ENCODE data around the gene MRPS33. TPM values are rescaled to one million over a fixed set of nuclear protein-coding genes. Genes with fewer than 3 reads are reported as not detected.

The MRPS33 gene
- total and polyA plus RNA-seq, 4 donors: 15.0 to 82.3 (median 36.7) TPM

DNA sequence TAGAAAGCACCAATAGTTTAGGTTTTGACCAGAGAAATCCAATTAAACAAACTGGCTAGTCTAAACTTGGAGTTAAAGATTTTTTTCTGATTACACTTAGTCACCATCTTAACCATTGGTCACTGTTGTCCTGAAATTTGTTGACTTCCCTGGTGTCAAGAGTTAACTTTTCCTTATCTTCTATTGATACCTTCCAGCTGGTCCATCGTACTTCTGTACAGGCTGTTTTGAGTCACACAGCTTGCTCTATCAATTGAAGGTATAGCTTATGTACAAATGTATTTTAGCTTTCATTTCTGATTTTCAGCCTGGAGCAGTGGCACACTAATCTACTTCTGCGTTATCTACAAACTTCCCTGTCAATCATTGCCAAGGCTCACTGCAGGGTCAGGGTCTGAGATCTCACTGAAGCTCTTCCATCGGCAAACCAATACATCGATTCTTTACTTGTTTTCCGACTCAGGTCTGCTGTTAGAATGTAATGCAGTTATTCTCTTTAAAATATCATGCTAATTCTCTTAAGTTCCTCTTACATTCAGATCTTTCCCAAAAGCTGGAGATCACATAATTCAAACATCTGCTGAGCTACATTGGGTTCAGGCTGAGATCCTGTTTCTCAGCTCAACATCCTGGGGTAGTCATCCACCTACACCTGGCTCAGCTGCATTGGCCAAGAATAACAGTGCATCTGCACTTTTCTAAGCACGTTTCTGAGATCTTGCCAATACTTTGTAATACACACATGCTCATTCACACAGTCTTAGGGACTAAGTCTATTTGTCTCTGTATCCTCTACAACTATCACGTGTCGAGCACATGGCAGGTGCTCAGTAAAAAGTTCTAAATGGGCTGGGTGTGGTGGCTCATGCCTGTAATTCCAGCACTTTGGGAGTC lies 11.3 kb downstream of the MRPS33 start (continued):
- no peak for TF ChIP-seq FOXA2 (IDR thresholded peaks at IDR 0.05)
- no peak for TF ChIP-seq FOXA1 (IDR thresholded peaks at IDR 0.05)
- no peak for TF ChIP-seq JUND (IDR thresholded peaks at IDR 0.05)
- TF ChIP-seq HNF4G (IDR thresholded peaks at IDR 0.05): no peak
- TF ChIP-seq, protein P1, sequence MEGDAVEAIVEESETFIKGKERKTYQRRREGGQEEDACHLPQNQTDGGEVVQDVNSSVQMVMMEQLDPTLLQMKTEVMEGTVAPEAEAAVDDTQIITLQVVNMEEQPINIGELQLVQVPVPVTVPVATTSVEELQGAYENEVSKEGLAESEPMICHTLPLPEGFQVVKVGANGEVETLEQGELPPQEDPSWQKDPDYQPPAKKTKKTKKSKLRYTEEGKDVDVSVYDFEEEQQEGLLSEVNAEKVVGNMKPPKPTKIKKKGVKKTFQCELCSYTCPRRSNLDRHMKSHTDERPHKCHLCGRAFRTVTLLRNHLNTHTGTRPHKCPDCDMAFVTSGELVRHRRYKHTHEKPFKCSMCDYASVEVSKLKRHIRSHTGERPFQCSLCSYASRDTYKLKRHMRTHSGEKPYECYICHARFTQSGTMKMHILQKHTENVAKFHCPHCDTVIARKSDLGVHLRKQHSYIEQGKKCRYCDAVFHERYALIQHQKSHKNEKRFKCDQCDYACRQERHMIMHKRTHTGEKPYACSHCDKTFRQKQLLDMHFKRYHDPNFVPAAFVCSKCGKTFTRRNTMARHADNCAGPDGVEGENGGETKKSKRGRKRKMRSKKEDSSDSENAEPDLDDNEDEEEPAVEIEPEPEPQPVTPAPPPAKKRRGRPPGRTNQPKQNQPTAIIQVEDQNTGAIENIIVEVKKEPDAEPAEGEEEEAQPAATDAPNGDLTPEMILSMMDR (IDR thresholded peaks at IDR 0.05; ENCODE audit: low read depth, low read length, missing input control): no peak

DNA sequence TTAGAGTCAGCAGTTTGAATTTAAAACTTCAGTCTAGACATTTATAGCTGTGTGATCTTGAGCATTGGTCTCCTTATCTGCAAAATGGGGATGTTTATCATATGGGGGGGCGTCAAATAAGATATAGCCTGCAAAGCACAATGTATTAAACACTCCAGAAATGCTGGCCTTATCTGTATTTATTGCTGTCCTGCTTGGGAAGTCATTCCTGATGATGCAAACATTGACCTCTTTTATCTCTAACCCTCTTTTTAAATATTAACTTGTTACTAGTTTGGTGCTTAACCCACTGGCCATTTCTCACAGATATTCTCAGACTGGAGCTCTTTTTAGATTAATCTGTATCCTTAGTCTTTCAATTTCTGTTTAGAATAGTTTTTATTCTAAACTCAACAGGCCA lies 13.2 kb downstream of the MRPS33 start:
- Histone ChIP-seq H3K27ac (ENCODE audit: low read depth in 1 of 2, low read length in 2 of 2) (peak overlapping the region; percentile 43 to 48), H3K36me3 (ENCODE audit: control insufficient read depth in 4 of 4, insufficient read depth in 3 of 4, low read depth in 1 of 4, low read length in 3 of 4) (peaks cover 0 to 12% (median 1%) of the 10 kb centered on the region in 4 donors), H3K4me1 (ENCODE audit: control insufficient read depth in 4 of 4, insufficient read depth in 4 of 4, low read length in 3 of 4) (peaks cover 2 to 30% (median 25%) of the 10 kb centered on the region in 4 donors), H3K9ac (ENCODE audit: low read depth in 1 of 2, low read length in 2 of 2) (no peak overlapping the region), H3K4me3 (ENCODE audit: low read depth in 1 of 3, low read length in 3 of 3) (no peak overlapping the region), H3K27me3 (ENCODE audit: control insufficient read depth in 4 of 4, insufficient read depth in 4 of 4, low read length in 3 of 4) (no peaks in the 10 kb centered on the region), H3K9me3 (ENCODE audit: control insufficient read depth in 4 of 4, low read length in 3 of 4) (no peaks in the 10 kb centered on the region)
- no peak for DNase-seq (ENCODE audit: low spot score)
- peak; percentile 91 for TF ChIP-seq ATF3 (IDR thresholded peaks at IDR 0.05)
- no peak for TF ChIP-seq FOXA2 (IDR thresholded peaks at IDR 0.05)
- peak; percentile 24 to 47 for TF ChIP-seq HNF4A (conservative IDR thresholded peaks at IDR 0.05)
- TF ChIP-seq EGR1 (IDR thresholded peaks at IDR 0.05; ENCODE audit: low read depth in 2 of 2): no peak
- peak; percentile 50 for TF ChIP-seq NR2F2 (IDR thresholded peaks at IDR 0.05)
- TF ChIP-seq JUND (IDR thresholded peaks at IDR 0.05): peak in 1 of 2 donors; percentile 40
- TF ChIP-seq ZBTB33 (IDR thresholded peaks at IDR 0.05): peak; percentile 47
- peak in 1 of 2 donors; percentile 53 for TF ChIP-seq RXRA (IDR thresholded peaks at IDR 0.05)
- TF ChIP-seq, protein P1 (IDR thresholded peaks at IDR 0.05; ENCODE audit: low read depth, low read length, missing input control): no peak
- no peak for TF ChIP-seq TAF1 (conservative IDR thresholded peaks at IDR 0.05)
- peak; percentile 23 to 32 for TF ChIP-seq RAD21 (IDR thresholded peaks at IDR 0.05)
- no peak for TF ChIP-seq HNF4G (IDR thresholded peaks at IDR 0.05)
- TF ChIP-seq, protein P2, sequence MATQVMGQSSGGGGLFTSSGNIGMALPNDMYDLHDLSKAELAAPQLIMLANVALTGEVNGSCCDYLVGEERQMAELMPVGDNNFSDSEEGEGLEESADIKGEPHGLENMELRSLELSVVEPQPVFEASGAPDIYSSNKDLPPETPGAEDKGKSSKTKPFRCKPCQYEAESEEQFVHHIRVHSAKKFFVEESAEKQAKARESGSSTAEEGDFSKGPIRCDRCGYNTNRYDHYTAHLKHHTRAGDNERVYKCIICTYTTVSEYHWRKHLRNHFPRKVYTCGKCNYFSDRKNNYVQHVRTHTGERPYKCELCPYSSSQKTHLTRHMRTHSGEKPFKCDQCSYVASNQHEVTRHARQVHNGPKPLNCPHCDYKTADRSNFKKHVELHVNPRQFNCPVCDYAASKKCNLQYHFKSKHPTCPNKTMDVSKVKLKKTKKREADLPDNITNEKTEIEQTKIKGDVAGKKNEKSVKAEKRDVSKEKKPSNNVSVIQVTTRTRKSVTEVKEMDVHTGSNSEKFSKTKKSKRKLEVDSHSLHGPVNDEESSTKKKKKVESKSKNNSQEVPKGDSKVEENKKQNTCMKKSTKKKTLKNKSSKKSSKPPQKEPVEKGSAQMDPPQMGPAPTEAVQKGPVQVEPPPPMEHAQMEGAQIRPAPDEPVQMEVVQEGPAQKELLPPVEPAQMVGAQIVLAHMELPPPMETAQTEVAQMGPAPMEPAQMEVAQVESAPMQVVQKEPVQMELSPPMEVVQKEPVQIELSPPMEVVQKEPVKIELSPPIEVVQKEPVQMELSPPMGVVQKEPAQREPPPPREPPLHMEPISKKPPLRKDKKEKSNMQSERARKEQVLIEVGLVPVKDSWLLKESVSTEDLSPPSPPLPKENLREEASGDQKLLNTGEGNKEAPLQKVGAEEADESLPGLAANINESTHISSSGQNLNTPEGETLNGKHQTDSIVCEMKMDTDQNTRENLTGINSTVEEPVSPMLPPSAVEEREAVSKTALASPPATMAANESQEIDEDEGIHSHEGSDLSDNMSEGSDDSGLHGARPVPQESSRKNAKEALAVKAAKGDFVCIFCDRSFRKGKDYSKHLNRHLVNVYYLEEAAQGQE (IDR thresholded peaks at IDR 0.05): peak; percentile 45
- TF ChIP-seq FOXA1 (IDR thresholded peaks at IDR 0.05): no peak
- TF ChIP-seq MAX (IDR thresholded peaks at IDR 0.05): no peak
- TF ChIP-seq YY1 (IDR thresholded peaks at IDR 0.05): peak; percentile 65
- TF ChIP-seq GABPA (IDR thresholded peaks at IDR 0.05 in 1 of 2, conservative IDR thresholded peaks at IDR 0.05 in 1 of 2): no peak
- 13% methylated on average over 1 of the region's 1 CpG for WGBS

All from liver (tissue), 9 donors.